ENCODE measurements around the gene NLRC5.

- TF ChIP-seq CTCF (IDR thresholded peaks at IDR 0.05) (no peak), POLR2A (IDR thresholded peaks at IDR 0.05) (no peak)
These were observed 77.3 kb downstream of the NLRC5 start for GRCh38 chr16:57066625-57067024.

All from vagina (tissue), 2 donors.